ENCODE measurements around the gene INTS13.
"Not testable (repeated sequence)": the region's sequence is repeated elsewhere in the genome, so short reads cannot be mapped to it uniquely, and the experiment has no call there.

Gene INTS13

GRCh38 chr12:26868447-26869103 lies 69.2 kb downstream of the INTS13 start:
- no peak for DNase-seq

- no peak for DNase-seq
These were observed 70.7 kb downstream of the INTS13 start for GRCh38 chr12:26867080-26867479.

DNA sequence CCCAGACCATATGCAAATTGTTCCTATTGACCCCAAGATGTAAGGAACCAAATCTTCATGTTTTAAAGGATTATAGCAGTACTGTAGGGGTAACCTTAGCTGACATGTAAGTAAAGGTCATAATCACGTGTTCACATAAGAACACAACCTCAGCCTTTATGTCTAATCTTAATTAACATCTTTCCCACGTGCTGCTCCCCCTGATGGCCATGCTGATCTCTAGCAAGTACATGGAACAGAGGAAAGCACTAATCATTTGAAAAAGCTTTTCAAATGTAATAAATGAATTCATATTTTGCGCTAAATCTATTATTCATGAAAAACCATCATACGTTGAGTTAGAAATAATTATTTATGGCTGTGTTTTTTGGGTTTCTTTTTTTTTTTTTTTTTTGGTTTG lies 74.3 kb downstream of the INTS13 start:
- DNase-seq = no peak

DNA sequence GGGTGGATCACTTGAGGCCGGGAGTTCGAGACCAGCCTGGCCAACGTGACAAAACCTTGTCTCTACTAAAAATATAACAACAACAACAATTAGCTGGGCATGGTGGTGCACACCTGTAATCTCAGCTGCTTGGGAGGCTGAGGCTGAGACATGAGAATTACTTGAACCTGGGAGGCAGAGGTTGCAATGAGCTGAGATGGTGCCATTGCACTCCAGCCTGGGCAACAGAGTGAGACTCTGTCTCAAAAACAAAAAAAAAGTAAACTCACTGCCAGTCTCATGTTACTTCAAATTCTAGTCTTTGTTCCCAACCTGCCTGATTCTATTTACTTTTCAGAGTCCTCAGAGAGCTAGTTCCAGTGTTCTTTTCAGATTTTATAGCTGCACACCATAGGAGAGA lies 75.0 kb downstream of the INTS13 start:
- not testable (repeated sequence) for DNase-seq

GRCh38 chr12:26861690-26862089 lies 76.1 kb downstream of the INTS13 start:
- no peak for DNase-seq

- no peak for DNase-seq
These were observed 80.2 kb downstream of the INTS13 start for GRCh38 chr12:26857465-26858176.

- DNase-seq = no peak
These were observed 82.4 kb downstream of the INTS13 start for GRCh38 chr12:26855337-26855736.
